Breast epithelium (tissue), 4 donors: ENCODE results near the gene COA1. TPM values are rescaled to one million over a fixed set of nuclear protein-coding genes. Genes with fewer than 3 reads are reported as not detected.

Source experiments
- DNase-seq, 2 donors: peaks; one replicate each; pipeline ENCODE4 v3.0.0-alpha.2; 2019; ENCODE audit warnings: low spot score in 2 of 2
- H3K27ac ChIP-seq, 2 donors: fragments of 200-600 bp; sonication (generic) in 1 of 2; one replicate each; pipeline ENCODE4 v1.5.1; 2016 to 2019; ENCODE audit warnings: mild to moderate bottlenecking in 1 of 2
- H3K27me3 ChIP-seq, 2 donors: fragments of 200-600 bp; sonication (generic) in 1 of 2; one replicate each; pipeline versions ENCODE4 v1.5.1 to v1.6.0; 2017 to 2019; ENCODE audit warnings: control low read depth in 1 of 2, mild to moderate bottlenecking in 1 of 2
- H3K36me3 ChIP-seq: fragments of 200-600 bp; one replicate; pipeline ENCODE4 v1.5.1; 2019
- H3K4me1 ChIP-seq, 2 donors: fragments of 200-600 bp; sonication (generic); one replicate each; pipeline ENCODE4 v1.5.1; 2016 to 2019; ENCODE audit warnings: control low read depth in 1 of 2
- H3K4me3 ChIP-seq, 3 donors: fragments of 200-600 bp; sonication (generic); 1 replicate in 2 of 3; 2 replicates in 1 of 3; pipeline ENCODE4 v1.5.1; 2016 to 2019; ENCODE audit warnings: mild to moderate bottlenecking in 3 of 3, moderate library complexity in 2 of 3
- H3K9me3 ChIP-seq, 2 donors: fragments of 200-600 bp; sonication (generic) in 1 of 2; one replicate each; pipeline ENCODE4 v1.5.1; 2016 to 2019; ENCODE audit warnings: control low read depth in 1 of 2
- CTCF ChIP-seq, 3 donors: fragments of 450-650 bp; IDR thresholded peaks; one replicate each; pipeline ENCODE4 v1.5.1; 2016 to 2017; ENCODE audit warnings: antibody characterized with exemption in 3 of 3, mild to moderate bottlenecking in 3 of 3, moderate library complexity in 3 of 3
- POLR2A ChIP-seq: fragments of 450-650 bp; IDR thresholded peaks from one replicate; pipeline ENCODE4 v1.6.1; 2016; ENCODE audit warnings: antibody characterized with exemption, mild to moderate bottlenecking, moderate library complexity
- POLR2AphosphoS5 ChIP-seq, 3 donors: sonication (generic); formaldehyde crosslinking; IDR thresholded peaks; one replicate each; pipeline ENCODE4 v1.6.1; 2017; ENCODE audit warnings: antibody characterized with exemption in 3 of 3
- intact Hi-C: fragments of 100-400 bp; cut with DNase I; formaldehyde crosslinking; loops from one replicate; pipeline ENCODE4 v1.15.1; 2023; ENCODE audit warnings: low total_unique reads
- total RNA-seq, 3 donors: library from RNA; depleted of rRNA; stranded (reverse); fragments of >200 nt; gene quantifications; one replicate each; pipeline ENCODE4 v1.1.0, GENCODE V29; 2016

COA1 gene
- total RNA-seq, 3 donors from 2014 or later, result 39.0 to 94.3 (median 91.4) TPM

- Histone ChIP-seq H3K4me1 (peaks cover 3 to 10% of the 10 kb centered on the region in 2 donors), H3K27me3 (no peaks in the 10 kb centered on the region), H3K27ac (peak overlapping the region; percentile 90 to 92), H3K36me3 (no peaks in the 10 kb centered on the region), H3K9me3 (no peaks in the 10 kb centered on the region), H3K4me3 (peak overlapping the region; percentile 1 to 37 (median 2))
- intact Hi-C loops, result no loop called here
- DNase-seq, result peak in 1 of 2 donors; percentile 71
- TF ChIP-seq CTCF (IDR thresholded peaks at IDR 0.05), result no peak
- peak; percentile 17 to 69 (median 45) for TF ChIP-seq POLR2AphosphoS5 (IDR thresholded peaks at IDR 0.05)
- TF ChIP-seq POLR2A, result no peak
Observed at GRCh38 chr7:43647673-43648472, 81.5 kb downstream of the COA1 start.

- intact Hi-C loops, result no loop called here
- Histone ChIP-seq H3K27me3 (no peaks in the 10 kb centered on the region), H3K36me3 (no peaks in the 10 kb centered on the region), H3K27ac (peak overlapping the region; percentile 90 to 92), H3K9me3 (no peaks in the 10 kb centered on the region), H3K4me1 (peaks cover 3 to 10% of the 10 kb centered on the region in 2 donors), H3K4me3 (peak overlapping the region in 1 of 3 donors; percentile 1)
- no peak for TF ChIP-seq CTCF (IDR thresholded peaks at IDR 0.05)
- TF ChIP-seq POLR2AphosphoS5 (IDR thresholded peaks at IDR 0.05), result no peak
- no peak for TF ChIP-seq POLR2A
- no peak for DNase-seq
Observed at GRCh38 chr7:43647339-43647672, 82.0 kb downstream of the COA1 start.

- Histone ChIP-seq H3K36me3 (no peaks in the 10 kb centered on the region), H3K27ac (peak overlapping the region; percentile 90 to 92), H3K27me3 (no peaks in the 10 kb centered on the region), H3K4me1 (peaks cover 3 to 10% of the 10 kb centered on the region in 2 donors), H3K9me3 (no peaks in the 10 kb centered on the region), H3K4me3 (no peak overlapping the region)
- intact Hi-C loops, result no loop called here
- DNase-seq, result no peak
- TF ChIP-seq POLR2A (no peak), POLR2AphosphoS5 (IDR thresholded peaks at IDR 0.05) (no peak), CTCF (IDR thresholded peaks at IDR 0.05) (no peak)
Observed at GRCh38 chr7:43646603-43647338, 82.6 kb downstream of the COA1 start.

GRCh38 chr7:43645699-43646226 lies 83.6 kb downstream of the COA1 start:
- H3K36me3 ChIP-seq, result no peaks in the 10 kb centered on the region
- intact Hi-C loops, result no loop called here
- H3K4me1 ChIP-seq, result peaks cover 3 to 10% of the 10 kb centered on the region in 2 donors
- TF ChIP-seq CTCF (IDR thresholded peaks at IDR 0.05), result no peak
- no peak for TF ChIP-seq POLR2A
- no peak for TF ChIP-seq POLR2AphosphoS5 (IDR thresholded peaks at IDR 0.05)
- no peak for DNase-seq
- no peaks in the 10 kb centered on the region for H3K27me3 ChIP-seq
- H3K4me3 ChIP-seq, result no peak overlapping the region
- H3K9me3 ChIP-seq, result no peaks in the 10 kb centered on the region
- H3K27ac ChIP-seq, result peak overlapping the region; percentile 90 to 92

GRCh38 chr7:43643846-43644245 lies 85.5 kb downstream of the COA1 start:
- H3K27ac ChIP-seq, result no peak overlapping the region
- H3K9me3 ChIP-seq, result no peaks in the 10 kb centered on the region
- H3K36me3 ChIP-seq, result no peaks in the 10 kb centered on the region
- intact Hi-C loops, result no loop called here
- no peak for DNase-seq
- TF ChIP-seq POLR2AphosphoS5 (IDR thresholded peaks at IDR 0.05) (no peak), CTCF (IDR thresholded peaks at IDR 0.05) (no peak), POLR2A (no peak)
- H3K4me1 ChIP-seq, result peaks cover 3 to 10% of the 10 kb centered on the region in 2 donors
- H3K27me3 ChIP-seq, result no peaks in the 10 kb centered on the region
- no peak overlapping the region for H3K4me3 ChIP-seq
